ENCODE data around the gene PAX2. TPM values are rescaled to one million over a fixed set of nuclear protein-coding genes. Genes with fewer than 3 reads are reported as not detected.

The PAX2 gene
- total and polyA plus RNA-seq, 2 donors from 2014 or later: 28.3 to 102 TPM

DNA sequence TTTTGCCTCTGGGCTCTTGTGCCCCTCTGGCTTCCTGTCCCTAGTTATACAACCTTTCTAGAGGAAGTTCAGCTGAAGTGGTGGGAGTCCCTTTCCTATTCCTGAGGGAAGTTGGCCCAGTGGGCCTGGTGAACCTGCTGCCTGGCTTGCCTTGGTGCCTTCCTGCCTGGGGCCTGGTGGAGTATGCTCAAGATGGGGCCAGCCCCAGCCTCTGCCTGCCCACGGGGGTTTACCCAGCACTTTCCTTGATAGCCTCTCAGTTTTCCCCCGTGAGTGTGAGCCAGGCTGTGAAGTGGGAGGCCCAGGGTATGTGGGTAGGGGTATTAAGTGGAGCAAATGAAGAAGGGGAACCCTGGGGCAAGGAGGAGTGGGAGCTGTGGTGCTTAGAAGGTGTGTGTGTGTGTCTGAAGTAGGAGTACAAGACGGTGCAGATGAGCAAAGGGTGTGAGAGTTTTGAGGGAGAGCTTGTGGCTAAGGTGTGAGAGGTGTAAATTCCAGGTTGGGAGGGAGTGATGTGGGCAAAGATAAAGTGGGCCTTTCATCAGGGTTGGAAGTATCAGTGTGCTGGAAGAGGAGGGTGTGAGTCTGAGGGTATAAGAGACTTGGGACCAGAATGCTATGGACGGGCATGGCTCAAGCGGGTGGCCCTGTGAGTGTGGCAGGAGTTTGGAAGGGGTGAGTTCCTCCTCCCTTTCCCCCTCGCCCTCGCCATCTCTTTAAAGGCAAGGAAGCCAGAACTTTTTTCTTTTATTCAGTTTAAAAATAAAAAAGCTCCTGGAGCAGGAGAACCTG lies 10.9 kb upstream of the PAX2 start:
- H3K4me3 ChIP-seq (ENCODE audit: low read length in 3 of 3): peak overlapping the region in 2 of 3 donors; percentile 26 to 79
- intact Hi-C loops (cut with DNase I): no loop called here
- peak overlapping the region; percentile 92 to 95 for H3K27ac ChIP-seq (ENCODE audit: low read depth in 2 of 2, low read length in 2 of 2)
- peak in 2 of 5 donors; percentile 20 to 62 for DNase-seq
- peaks cover 13% of the 10 kb centered on the region for H3K27me3 ChIP-seq (ENCODE audit: control insufficient read depth, insufficient read depth, low read length)
- no peaks in the 10 kb centered on the region for H3K9me3 ChIP-seq (ENCODE audit: control insufficient read depth in 2 of 3, insufficient read depth in 1 of 3, low read length in 3 of 3)
- peak overlapping the region in 2 of 3 donors; percentile 11 to 53 for H3K9ac ChIP-seq (ENCODE audit: low read length in 3 of 3)
- peaks cover 4 to 34% (median 26%) of the 10 kb centered on the region in 3 donors for H3K4me1 ChIP-seq (ENCODE audit: control insufficient read depth in 2 of 3, insufficient read depth in 2 of 3, low read depth in 1 of 3, low read length in 3 of 3)
- TF ChIP-seq, protein P1, sequence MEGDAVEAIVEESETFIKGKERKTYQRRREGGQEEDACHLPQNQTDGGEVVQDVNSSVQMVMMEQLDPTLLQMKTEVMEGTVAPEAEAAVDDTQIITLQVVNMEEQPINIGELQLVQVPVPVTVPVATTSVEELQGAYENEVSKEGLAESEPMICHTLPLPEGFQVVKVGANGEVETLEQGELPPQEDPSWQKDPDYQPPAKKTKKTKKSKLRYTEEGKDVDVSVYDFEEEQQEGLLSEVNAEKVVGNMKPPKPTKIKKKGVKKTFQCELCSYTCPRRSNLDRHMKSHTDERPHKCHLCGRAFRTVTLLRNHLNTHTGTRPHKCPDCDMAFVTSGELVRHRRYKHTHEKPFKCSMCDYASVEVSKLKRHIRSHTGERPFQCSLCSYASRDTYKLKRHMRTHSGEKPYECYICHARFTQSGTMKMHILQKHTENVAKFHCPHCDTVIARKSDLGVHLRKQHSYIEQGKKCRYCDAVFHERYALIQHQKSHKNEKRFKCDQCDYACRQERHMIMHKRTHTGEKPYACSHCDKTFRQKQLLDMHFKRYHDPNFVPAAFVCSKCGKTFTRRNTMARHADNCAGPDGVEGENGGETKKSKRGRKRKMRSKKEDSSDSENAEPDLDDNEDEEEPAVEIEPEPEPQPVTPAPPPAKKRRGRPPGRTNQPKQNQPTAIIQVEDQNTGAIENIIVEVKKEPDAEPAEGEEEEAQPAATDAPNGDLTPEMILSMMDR (IDR thresholded peaks at IDR 0.05; ENCODE audit: borderline replicate concordance, extremely low read depth, insufficient read depth): no peak
- no peaks in the 10 kb centered on the region for H3K36me3 ChIP-seq (ENCODE audit: control insufficient read depth in 2 of 3, insufficient read depth in 3 of 3, low read length in 3 of 3)
- FAIRE-seq: no peak

- no peak for FAIRE-seq
- DNase-seq: peak in 1 of 5 donors; percentile 52
- Histone ChIP-seq H3K9ac (ENCODE audit: low read length in 3 of 3) (peak overlapping the region in 1 of 3 donors; percentile 53), H3K4me3 (ENCODE audit: low read length in 3 of 3) (peak overlapping the region; percentile 19 to 79 (median 41)), H3K4me1 (ENCODE audit: control insufficient read depth in 2 of 3, insufficient read depth in 2 of 3, low read depth in 1 of 3, low read length in 3 of 3) (peaks cover 4 to 34% (median 26%) of the 10 kb centered on the region in 3 donors), H3K9me3 (ENCODE audit: control insufficient read depth in 2 of 3, insufficient read depth in 1 of 3, low read length in 3 of 3) (no peaks in the 10 kb centered on the region), H3K36me3 (ENCODE audit: control insufficient read depth in 2 of 3, insufficient read depth in 3 of 3, low read length in 3 of 3) (no peaks in the 10 kb centered on the region), H3K27ac (ENCODE audit: low read depth in 2 of 2, low read length in 2 of 2) (peak overlapping the region; percentile 92 to 95), H3K27me3 (ENCODE audit: control insufficient read depth, insufficient read depth, low read length) (peaks cover 13% of the 10 kb centered on the region)
- TF ChIP-seq, protein P1 (IDR thresholded peaks at IDR 0.05; ENCODE audit: borderline replicate concordance, extremely low read depth, insufficient read depth): no peak
- intact Hi-C loops (cut with DNase I): no loop called here
Measured at GRCh38 chr10:100735087-100735336, 10.4 kb upstream of the PAX2 start.

GRCh38 chr10:100735337-100736143 lies 9.8 kb upstream of the PAX2 start:
- peak overlapping the region; percentile 92 to 95 for H3K27ac ChIP-seq (ENCODE audit: low read depth in 2 of 2, low read length in 2 of 2)
- H3K27me3 ChIP-seq (ENCODE audit: control insufficient read depth, insufficient read depth, low read length): peaks cover 16% of the 10 kb centered on the region
- intact Hi-C loops (cut with DNase I): no loop called here
- H3K9ac ChIP-seq (ENCODE audit: low read length in 3 of 3): peak overlapping the region in 2 of 3 donors; percentile 64 to 76
- peaks cover 4 to 34% (median 26%) of the 10 kb centered on the region in 3 donors for H3K4me1 ChIP-seq (ENCODE audit: control insufficient read depth in 2 of 3, insufficient read depth in 2 of 3, low read depth in 1 of 3, low read length in 3 of 3)
- TF ChIP-seq, protein P1 (IDR thresholded peaks at IDR 0.05; ENCODE audit: borderline replicate concordance, extremely low read depth, insufficient read depth): no peak
- H3K9me3 ChIP-seq (ENCODE audit: control insufficient read depth in 2 of 3, insufficient read depth in 1 of 3, low read length in 3 of 3): no peaks in the 10 kb centered on the region
- DNase-seq (peak in 3 of 5 donors; percentile 48 to 73 (median 51)), FAIRE-seq (no peak)
- H3K36me3 ChIP-seq (ENCODE audit: control insufficient read depth in 2 of 3, insufficient read depth in 3 of 3, low read length in 3 of 3): no peaks in the 10 kb centered on the region
- peak overlapping the region; percentile 53 to 79 (median 70) for H3K4me3 ChIP-seq (ENCODE audit: low read length in 3 of 3)
